ENCODE results near the gene RAN. TPM values are rescaled to one million over a fixed set of nuclear protein-coding genes. Genes with fewer than 3 reads are reported as not detected.

RAN gene
- total and polyA plus RNA-seq, 9 of the 15 experiments (the other 6 are each of a cell fraction or from before 2014, with no cell fraction given): 1,687 to 3,820 (median 2,300) TPM

DNA sequence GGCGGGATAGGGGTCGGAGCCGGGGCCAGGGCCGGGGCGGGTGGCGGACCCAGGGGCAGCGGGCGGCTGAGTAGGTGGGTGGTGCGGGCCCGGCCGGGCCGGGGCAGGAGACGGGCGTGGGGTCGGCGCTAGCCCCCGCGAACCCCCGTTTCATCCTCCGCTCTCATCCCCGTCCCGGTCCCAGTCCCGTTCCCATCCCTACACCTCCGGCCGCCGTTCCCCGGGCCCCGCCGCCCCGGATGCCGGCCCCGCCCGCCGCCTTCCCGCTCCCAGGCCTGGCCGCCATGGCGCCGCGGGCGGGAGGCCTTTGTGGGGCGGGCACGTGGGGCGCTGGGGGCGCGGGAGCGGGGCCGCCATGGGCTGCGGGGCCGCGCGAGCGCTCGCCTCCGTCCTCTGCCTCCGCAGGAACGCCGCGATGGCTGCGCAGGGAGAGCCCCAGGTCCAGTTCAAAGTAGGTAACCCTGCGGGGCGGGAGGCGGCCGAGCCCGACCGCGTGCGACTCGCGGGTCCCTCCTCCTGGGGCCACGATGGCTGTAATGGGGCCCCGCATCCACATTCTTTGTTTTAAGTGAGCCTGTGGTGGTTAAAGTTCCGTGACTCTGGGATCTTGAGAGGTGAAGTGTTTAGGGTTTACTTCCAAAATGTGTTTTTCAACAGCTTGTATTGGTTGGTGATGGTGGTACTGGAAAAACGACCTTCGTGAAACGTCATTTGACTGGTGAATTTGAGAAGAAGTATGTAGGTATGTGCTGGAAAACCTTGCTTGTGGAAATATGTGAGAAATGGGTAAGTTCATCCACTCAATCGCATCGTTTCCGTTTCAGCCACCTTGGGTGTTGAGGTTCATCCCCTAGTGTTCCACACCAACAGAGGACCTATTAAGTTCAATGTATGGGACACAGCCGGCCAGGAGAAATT is 572 bp downstream of the RAN start (continued):
- no peak for TF ChIP-seq ILK (tag; IDR thresholded peaks at IDR 0.05; ENCODE audit: borderline replicate concordance, low read depth)
- TF ChIP-seq ZNF280A (IDR thresholded peaks at IDR 0.05; ENCODE audit: low read depth, partially characterized antibody): no peak
- TF ChIP-seq, protein P1, sequence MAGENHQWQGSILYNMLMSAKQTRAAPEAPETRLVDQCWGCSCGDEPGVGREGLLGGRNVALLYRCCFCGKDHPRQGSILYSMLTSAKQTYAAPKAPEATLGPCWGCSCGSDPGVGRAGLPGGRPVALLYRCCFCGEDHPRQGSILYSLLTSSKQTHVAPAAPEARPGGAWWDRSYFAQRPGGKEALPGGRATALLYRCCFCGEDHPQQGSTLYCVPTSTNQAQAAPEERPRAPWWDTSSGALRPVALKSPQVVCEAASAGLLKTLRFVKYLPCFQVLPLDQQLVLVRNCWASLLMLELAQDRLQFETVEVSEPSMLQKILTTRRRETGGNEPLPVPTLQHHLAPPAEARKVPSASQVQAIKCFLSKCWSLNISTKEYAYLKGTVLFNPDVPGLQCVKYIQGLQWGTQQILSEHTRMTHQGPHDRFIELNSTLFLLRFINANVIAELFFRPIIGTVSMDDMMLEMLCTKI (IDR thresholded peaks at IDR 0.05; ENCODE audit: partially characterized antibody): no peak

DNA sequence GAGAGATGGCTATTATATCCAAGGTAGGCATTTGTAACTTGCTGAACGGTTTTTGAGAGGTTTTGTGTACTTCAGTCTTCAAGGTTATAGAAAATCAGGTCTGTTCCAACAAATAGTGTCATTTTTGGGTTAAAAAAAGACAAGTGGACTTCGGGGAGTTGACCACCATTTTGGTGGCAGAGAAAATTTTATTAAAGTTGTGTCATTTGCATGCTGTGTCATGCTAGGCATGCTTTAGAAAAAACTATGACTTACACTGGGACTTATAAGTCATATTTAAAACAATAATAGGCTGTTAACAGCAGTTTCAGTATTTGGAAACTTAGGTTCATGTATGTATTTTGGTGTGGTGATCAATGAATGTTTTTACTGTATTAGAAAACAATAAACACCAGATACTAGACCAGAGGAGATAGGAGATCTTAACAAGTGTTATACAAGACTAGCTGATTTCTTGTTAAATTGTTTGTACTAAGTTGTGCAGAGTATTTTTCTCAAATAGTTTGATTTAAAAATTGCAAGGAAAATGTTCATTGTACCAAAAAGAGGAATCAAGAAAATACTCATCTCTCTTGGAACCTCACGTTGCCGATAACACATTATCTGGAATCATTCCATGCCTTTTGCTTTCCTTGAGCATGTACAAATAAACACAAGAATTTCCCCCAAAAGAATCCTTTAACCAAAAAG is 1.4 kb downstream of the RAN start:
- H3K4me2 ChIP-seq (ENCODE audit: insufficient read depth, low read length): peak overlapping the region; percentile 96
- ChIA-PET POLR2A (interaction anchor here (0.6 to 1.0 kb wide), 4 partner anchors 11 to 1042 kb away, joined by 3 read pairs; no protein-coding TSS in a partner anchor), CTCF (ENCODE audit: low intra/inter-chr PET ratio) (interaction anchor here (0.6 kb wide), 1 partner anchor 1010 kb away, joined by 3 read pairs; no protein-coding TSS in a partner anchor)
- in situ Hi-C loops (cut with MboI) (no loop called here), intact Hi-C loops (cut with micrococcal nuclease) (no loop called here)
- ATAC-seq (no peak), FAIRE-seq (peak; percentile 11), DNase-seq (ENCODE audit: extremely low read depth in 1 of 4, low spot score in 3 of 4) (no peak)
- H3K9me1 ChIP-seq (ENCODE audit: control insufficient read depth, insufficient read depth, low read length): no peaks in the 10 kb centered on the region
- no peak overlapping the region for H2AFZ ChIP-seq (ENCODE audit: low read depth, low read length)
- H3K27ac ChIP-seq (ENCODE audit: extremely low read depth, low read depth, low read length): peak overlapping the region; percentile 93
- H3K36me3 ChIP-seq (ENCODE audit: control insufficient read depth, insufficient read depth, low read length): peaks cover 51% of the 10 kb centered on the region
- 0% methylated on average over 4 of the region's 4 CpGs for whole genome bisulfite sequencing (ENCODE audit: insufficient coverage, low coverage, missing lambda C conversion rate)
- TSS peak; percentile 43 for BruUV-seq (replicated peaks)
- H3K4me3 ChIP-seq: peak overlapping the region; percentile 81
- H3K27me3 ChIP-seq (ENCODE audit: control insufficient read depth in 2 of 2, insufficient read depth in 2 of 2, low read length in 2 of 2): no peaks in the 10 kb centered on the region
- H3K9me3 ChIP-seq (replicated peaks; ENCODE audit: control insufficient read depth, insufficient read depth, low read depth, low read length): no peaks in the 10 kb centered on the region
- peaks cover 35 to 37% of the 10 kb centered on the region in 2 experiments; a peak in 4 of 5 replicates for H3K4me1 ChIP-seq (replicated peaks in 1 of 2; ENCODE audit: control insufficient read depth in 2 of 2, insufficient read depth in 2 of 2, low read length in 2 of 2)
- H3K79me2 ChIP-seq (ENCODE audit: control insufficient read depth, insufficient read depth, low read length): peaks cover 51% of the 10 kb centered on the region
- H4K20me1 ChIP-seq (replicated peaks; ENCODE audit: control insufficient read depth, insufficient read depth, low read length): peaks cover 8% of the 10 kb centered on the region
- peak overlapping the region; percentile 97 to 99 for H3K9ac ChIP-seq (ENCODE audit: insufficient read depth in 1 of 2, low read depth in 2 of 2, low read length in 2 of 2)

Measured in K562 (cell line).